ENCODE measurements around the gene PFKM.
"Not testable (repeated sequence)": the region's sequence is repeated elsewhere in the genome, so short reads cannot be mapped to it uniquely, and the experiment has no call there.

Gene PFKM

DNA sequence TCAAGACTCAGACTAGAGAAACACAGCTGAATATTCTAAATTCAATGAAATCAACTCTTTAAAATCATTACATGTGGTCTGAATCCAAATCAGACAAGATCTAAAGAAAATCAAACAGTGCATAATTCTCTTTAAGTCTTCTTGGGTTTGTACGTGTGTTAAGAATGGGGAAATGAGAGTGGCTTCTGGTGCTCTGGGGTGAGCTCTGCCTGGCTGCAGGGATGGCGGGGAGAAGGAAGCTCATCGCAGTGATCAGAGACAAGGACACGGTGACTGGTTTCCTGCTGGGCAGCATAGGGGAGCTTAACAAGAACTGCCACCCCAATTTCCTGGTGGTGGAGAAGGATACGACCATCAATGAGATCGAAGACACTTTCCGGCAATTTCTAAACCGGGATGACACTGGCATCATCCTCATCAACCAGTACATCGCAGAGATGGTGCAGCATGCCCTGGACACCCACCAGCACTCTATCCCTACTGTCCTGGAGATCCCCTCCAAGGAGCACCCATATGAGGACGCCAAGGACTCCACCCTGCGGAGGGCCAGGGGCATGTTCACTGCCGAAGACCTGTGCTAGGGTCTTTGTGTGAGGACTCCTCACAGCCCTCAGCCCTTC lies 34.2 kb upstream of the PFKM start:
- H3K27me3 ChIP-seq (ENCODE audit: low read depth, low read length), result no peaks in the 10 kb centered on the region
- H3K36me3 ChIP-seq (ENCODE audit: control insufficient read depth in 1 of 2, insufficient read depth in 2 of 2, low read length in 2 of 2), result peaks cover 36 to 56% of the 10 kb centered on the region in 2 donors
- no peaks in the 10 kb centered on the region for H3K9me3 ChIP-seq (ENCODE audit: control insufficient read depth in 1 of 2, low read length in 2 of 2)
- H3K4me3 ChIP-seq (ENCODE audit: low read depth in 1 of 2, low read length in 2 of 2), result no peak overlapping the region
- H3K4me1 ChIP-seq (ENCODE audit: control insufficient read depth in 1 of 2, insufficient read depth in 2 of 2, low read length in 2 of 2), result no peaks in the 10 kb centered on the region
- H3K27ac ChIP-seq (ENCODE audit: low read length), result no peak overlapping the region

DNA sequence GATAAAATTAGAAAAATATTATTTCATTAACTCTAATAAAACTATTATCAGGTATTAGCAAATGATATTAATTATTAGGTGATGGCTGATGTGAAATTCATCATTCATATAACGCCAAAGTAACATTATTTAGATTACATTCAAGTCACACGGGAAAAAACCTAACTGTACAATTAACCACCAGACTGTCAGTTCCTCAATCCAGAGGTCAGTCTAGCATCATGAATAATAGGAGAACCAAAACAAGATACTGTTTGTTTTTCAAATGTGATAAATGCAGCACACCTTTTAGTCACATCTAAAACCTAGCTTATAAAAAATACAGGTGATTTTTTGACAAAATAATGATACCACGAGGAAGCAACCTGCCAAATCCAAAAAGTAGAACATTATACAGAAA lies 32.8 kb upstream of the PFKM start:
- no peak overlapping the region for H3K4me3 ChIP-seq (ENCODE audit: low read depth in 1 of 2, low read length in 2 of 2)
- no peaks in the 10 kb centered on the region for H3K9me3 ChIP-seq (ENCODE audit: control insufficient read depth in 1 of 2, low read length in 2 of 2)
- no peak overlapping the region for H3K27ac ChIP-seq (ENCODE audit: low read length)
- no peaks in the 10 kb centered on the region for H3K4me1 ChIP-seq (ENCODE audit: control insufficient read depth in 1 of 2, insufficient read depth in 2 of 2, low read length in 2 of 2)
- peaks cover 28 to 50% of the 10 kb centered on the region in 2 donors for H3K36me3 ChIP-seq (ENCODE audit: control insufficient read depth in 1 of 2, insufficient read depth in 2 of 2, low read length in 2 of 2)
- H3K27me3 ChIP-seq (ENCODE audit: low read depth, low read length), result no peaks in the 10 kb centered on the region

DNA sequence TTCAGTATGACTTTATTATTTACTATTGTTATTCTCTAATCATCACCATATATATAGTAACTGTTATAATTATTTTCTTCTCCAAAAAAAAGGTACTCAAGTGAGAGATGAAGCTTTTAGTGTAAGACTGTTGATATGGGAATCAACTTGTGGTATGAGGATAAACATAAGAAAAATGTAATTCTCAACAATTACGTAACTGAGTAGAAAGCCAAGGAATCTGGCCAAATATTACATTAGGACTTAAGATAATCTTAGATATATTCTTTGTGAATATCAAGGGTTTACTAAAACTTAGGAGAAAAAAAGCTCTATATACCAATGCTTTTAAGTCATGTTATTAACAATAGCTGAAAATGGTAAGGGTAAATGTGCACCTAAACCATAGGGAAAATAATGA lies 26.6 kb upstream of the PFKM start:
- H3K36me3 ChIP-seq (ENCODE audit: control insufficient read depth in 1 of 2, insufficient read depth in 2 of 2, low read length in 2 of 2), result peaks cover 31 to 54% of the 10 kb centered on the region in 2 donors

DNA sequence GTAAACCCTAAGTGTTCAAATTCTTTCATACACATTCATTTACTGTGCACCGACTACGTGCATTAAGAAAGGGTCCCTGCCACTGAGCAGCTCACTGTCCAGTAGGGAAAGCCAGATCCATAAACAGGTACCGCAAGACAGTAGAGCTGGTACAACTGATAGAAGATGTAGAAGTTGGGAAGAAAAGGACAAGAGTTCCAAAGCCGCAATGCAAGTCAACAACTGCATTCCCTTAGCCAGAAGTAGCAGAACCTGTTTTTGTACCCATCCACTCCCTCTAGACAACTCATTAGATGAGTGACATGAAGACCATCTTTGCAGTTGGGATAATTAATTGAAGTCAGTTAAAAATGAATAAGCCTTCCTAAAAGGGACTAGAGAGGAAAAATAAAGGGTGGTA lies 14.6 kb upstream of the PFKM start:
- H3K36me3 ChIP-seq (ENCODE audit: control insufficient read depth in 1 of 2, insufficient read depth in 2 of 2, low read length in 2 of 2), result no peaks in the 10 kb centered on the region
- H3K4me1 ChIP-seq (ENCODE audit: control insufficient read depth in 1 of 2, insufficient read depth in 2 of 2, low read length in 2 of 2), result peaks cover 18 to 21% of the 10 kb centered on the region in 2 donors
- H3K27me3 ChIP-seq (ENCODE audit: low read depth, low read length), result no peaks in the 10 kb centered on the region
- peak overlapping the region; percentile 76 to 91 for H3K4me3 ChIP-seq (ENCODE audit: low read depth in 1 of 2, low read length in 2 of 2)
- no peaks in the 10 kb centered on the region for H3K9me3 ChIP-seq (ENCODE audit: control insufficient read depth in 1 of 2, low read length in 2 of 2)
- no peak overlapping the region for H3K27ac ChIP-seq (ENCODE audit: low read length)

More for the DNA sequence above, 26.6 kb upstream of the PFKM start:
- Histone ChIP-seq H3K4me1 (ENCODE audit: control insufficient read depth in 1 of 2, insufficient read depth in 2 of 2, low read length in 2 of 2) (no peaks in the 10 kb centered on the region), H3K27ac (ENCODE audit: low read length) (no peak overlapping the region), H3K4me3 (ENCODE audit: low read depth in 1 of 2, low read length in 2 of 2) (no peak overlapping the region), H3K9me3 (ENCODE audit: control insufficient read depth in 1 of 2, low read length in 2 of 2) (no peaks in the 10 kb centered on the region), H3K27me3 (ENCODE audit: low read depth, low read length) (no peaks in the 10 kb centered on the region)

DNA sequence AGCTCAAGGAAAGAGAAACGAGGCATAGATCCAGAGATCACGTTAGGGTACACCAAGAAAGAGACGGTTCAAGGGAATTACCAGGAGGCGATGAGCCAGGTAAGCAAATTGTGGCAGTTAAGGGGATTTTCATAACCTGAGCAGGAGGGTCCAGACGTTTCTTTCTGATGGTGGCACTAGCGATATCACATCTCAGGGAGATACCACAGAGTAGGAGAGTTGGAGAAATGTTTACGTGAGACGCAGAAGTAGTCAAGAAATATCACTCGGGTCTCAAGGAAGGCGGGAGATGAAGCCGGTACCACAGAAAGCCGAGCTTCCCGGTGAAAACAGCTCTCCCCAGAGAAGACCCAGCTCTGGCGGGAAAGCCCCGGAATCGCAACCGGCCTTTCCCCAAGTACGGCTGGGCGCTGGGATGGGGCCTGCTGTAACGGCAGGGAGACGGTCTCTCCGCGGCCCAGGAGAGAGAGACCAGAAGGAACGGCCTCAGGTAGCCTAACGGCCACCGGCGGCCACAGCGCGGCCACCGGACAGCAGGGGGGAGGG lies 13.8 kb upstream of the PFKM start:
- Histone ChIP-seq H3K27me3 (ENCODE audit: low read depth, low read length) (no peaks in the 10 kb centered on the region), H3K36me3 (ENCODE audit: control insufficient read depth in 1 of 2, insufficient read depth in 2 of 2, low read length in 2 of 2) (no peaks in the 10 kb centered on the region), H3K27ac (ENCODE audit: low read length) (peak overlapping the region; percentile 94), H3K9me3 (ENCODE audit: control insufficient read depth in 1 of 2, low read length in 2 of 2) (no peaks in the 10 kb centered on the region), H3K4me3 (ENCODE audit: low read depth in 1 of 2, low read length in 2 of 2) (peak overlapping the region; percentile 76 to 91), H3K4me1 (ENCODE audit: control insufficient read depth in 1 of 2, insufficient read depth in 2 of 2, low read length in 2 of 2) (peaks cover 18 to 21% of the 10 kb centered on the region in 2 donors)

DNA sequence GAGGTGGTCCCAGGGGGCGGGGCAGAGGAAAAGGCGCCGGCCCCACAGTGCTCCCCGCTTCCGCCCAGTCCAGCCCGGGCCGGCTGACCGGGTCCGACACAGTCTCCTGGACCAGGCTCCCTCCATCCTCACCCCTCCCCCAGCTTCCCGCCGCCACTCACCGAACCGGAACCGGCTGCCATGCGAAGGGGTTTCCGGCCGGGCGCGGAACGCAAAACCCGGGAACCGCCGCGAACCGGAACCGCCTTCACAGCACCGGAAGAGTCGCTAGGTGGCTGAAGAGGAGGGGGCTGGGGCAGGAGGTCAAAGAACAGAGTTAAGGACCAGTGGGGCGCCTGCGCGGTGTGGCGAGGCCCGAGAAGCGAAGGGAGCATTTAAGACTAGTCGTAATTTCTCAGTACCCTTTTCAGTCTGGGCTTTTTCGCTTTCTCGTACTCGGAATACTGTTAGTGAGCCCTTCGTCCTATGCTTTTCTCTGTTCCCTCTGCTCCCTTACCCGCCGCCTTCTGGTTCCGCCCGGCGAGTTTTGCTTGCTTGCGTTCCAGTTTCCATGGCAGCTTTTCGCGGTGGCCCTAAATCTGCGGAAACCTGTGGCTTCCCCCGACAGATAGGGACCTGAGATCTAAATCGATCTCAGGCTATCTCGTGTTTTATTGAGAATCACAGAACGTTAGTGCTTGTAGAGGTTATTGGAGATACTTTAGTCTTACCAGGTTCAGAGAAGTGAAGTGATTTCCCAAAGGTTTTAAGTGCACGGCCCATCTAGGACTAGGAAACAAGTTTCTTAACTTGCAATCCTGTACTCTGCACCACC lies 13.1 kb upstream of the PFKM start, which contains the start of gene SENP1:
Gene SENP1, minus strand, starts transcription at position 213 of the 814 bp plus-strand sequence. CDS start 4,607 bp downstream, outside the sequence.
- Histone ChIP-seq H3K27ac (ENCODE audit: low read length) (peak within 1 kb of the TSS; percentile 94), H3K4me1 (ENCODE audit: control insufficient read depth in 1 of 2, insufficient read depth in 2 of 2, low read length in 2 of 2) (peaks cover 18 to 21% of the 10 kb centered on the region in 2 donors), H3K4me3 (ENCODE audit: low read depth in 1 of 2, low read length in 2 of 2) (peak within 1 kb of the TSS; percentile 76 to 91), H3K27me3 (ENCODE audit: low read depth, low read length) (no peaks in the 10 kb centered on the region), H3K36me3 (ENCODE audit: control insufficient read depth in 1 of 2, insufficient read depth in 2 of 2, low read length in 2 of 2) (no peaks in the 10 kb centered on the region), H3K9me3 (ENCODE audit: control insufficient read depth in 1 of 2, low read length in 2 of 2) (no peaks in the 10 kb centered on the region)

DNA sequence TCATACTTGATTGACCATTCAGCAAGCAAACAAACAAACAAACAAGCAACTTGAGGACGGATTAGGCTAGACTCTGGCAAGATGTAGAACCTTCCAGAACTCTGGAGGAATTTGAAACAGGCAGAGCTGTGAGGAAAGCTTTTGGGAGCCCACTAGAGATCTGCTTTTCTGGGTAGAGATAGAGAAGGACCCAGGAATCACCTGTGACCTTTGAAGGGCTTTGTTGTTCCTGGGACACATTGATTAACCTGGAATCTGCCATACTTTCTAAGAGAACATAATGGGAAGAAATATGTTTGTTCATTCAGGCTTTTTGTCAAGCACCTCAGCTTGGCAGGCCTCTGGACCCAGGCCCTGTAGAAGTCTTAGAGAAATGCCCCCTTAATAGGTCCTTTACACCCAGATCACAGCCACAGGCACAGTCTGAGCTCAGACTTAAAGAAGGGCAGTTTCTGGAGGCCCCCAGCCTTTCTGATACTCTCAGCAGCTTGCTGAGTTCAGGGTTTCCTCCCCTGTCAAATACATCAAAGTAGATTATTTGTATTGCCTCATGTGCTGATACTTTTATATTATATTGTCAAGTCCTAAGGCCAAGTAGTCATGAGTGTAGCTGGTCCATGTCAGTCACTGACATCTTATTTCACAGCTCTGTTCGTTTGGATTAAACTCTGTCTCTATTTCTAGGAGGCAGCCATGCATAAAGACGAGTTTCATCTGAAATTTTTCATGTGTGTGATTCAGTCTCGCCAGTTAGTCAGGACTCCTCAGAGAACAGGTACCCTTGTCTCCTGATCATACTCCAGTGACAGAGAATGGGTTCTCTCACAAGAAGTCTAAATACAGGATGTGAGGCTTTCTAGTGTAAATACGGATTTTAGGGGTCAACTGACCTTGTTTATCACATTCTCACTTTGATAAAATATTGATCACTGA lies 12.2 kb upstream of the PFKM start:
- Histone ChIP-seq H3K27ac (ENCODE audit: low read length) (peak overlapping the region; percentile 94), H3K4me3 (ENCODE audit: low read depth in 1 of 2, low read length in 2 of 2) (peak overlapping the region; percentile 76 to 91)

DNA sequence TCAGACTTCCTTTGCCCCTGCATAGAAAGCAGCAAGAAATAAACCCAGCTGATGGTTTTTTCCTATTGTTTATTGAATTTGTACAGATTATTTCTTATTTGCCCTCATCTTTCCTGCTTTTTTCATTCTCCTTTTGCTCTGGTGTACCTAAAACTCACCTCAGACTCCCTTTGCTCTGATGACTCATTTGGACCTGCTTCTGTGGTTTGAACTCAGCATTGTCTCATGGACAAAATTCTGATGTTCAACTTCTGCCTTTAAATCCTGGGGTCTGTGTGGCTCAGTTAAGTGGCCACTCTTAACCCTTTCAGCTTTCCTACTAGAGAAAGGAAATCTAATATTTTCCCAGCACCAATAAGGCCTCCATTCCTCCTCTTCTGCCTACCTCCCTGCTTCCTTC lies 9.7 kb upstream of the PFKM start:
- Histone ChIP-seq H3K27ac (ENCODE audit: low read length) (no peak overlapping the region), H3K4me3 (ENCODE audit: low read depth in 1 of 2, low read length in 2 of 2) (no peak overlapping the region), H3K36me3 (ENCODE audit: control insufficient read depth in 1 of 2, insufficient read depth in 2 of 2, low read length in 2 of 2) (no peaks in the 10 kb centered on the region), H3K4me1 (ENCODE audit: control insufficient read depth in 1 of 2, insufficient read depth in 2 of 2, low read length in 2 of 2) (peaks cover 14 to 16% of the 10 kb centered on the region in 2 donors), H3K27me3 (ENCODE audit: low read depth, low read length) (no peaks in the 10 kb centered on the region), H3K9me3 (ENCODE audit: control insufficient read depth in 1 of 2, low read length in 2 of 2) (no peaks in the 10 kb centered on the region)

More for the DNA sequence above, 12.2 kb upstream of the PFKM start:
- Histone ChIP-seq H3K36me3 (ENCODE audit: control insufficient read depth in 1 of 2, insufficient read depth in 2 of 2, low read length in 2 of 2) (no peaks in the 10 kb centered on the region), H3K9me3 (ENCODE audit: control insufficient read depth in 1 of 2, low read length in 2 of 2) (no peaks in the 10 kb centered on the region), H3K27me3 (ENCODE audit: low read depth, low read length) (no peaks in the 10 kb centered on the region), H3K4me1 (ENCODE audit: control insufficient read depth in 1 of 2, insufficient read depth in 2 of 2, low read length in 2 of 2) (peaks cover 18 to 21% of the 10 kb centered on the region in 2 donors)

DNA sequence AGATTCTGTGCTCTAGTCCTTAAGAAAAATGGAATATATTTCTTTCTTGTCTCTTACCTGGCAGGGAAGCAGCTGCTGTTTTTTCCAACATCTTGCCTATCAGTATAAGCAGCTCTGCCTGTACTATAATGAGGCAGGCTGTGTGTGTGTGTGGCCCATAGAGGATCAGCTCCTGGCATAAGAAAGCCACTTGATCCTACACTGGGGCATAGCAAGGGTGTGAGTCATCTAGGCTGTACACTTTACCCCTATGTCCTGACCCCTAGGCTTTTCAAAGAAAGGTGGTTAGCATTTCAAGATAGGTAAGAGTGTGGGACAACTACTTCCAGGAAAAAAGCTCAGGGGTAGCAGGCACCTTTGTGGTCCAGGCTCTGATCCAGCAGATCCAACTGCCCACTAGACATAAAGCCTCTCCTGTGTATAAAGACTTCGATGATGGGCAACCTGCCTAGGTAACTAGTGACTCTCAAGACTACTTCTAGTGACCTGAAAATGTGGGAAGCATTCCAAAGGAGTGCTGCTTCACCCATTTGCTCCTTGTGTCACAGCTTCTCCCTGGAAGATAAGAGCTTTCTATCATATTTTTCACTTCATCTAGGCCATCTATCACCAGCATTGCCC lies 8.4 kb upstream of the PFKM start:
- H3K27ac ChIP-seq (ENCODE audit: low read length), result no peak overlapping the region
- no peak overlapping the region for H3K4me3 ChIP-seq (ENCODE audit: low read depth in 1 of 2, low read length in 2 of 2)
- H3K9me3 ChIP-seq (ENCODE audit: control insufficient read depth in 1 of 2, low read length in 2 of 2), result no peaks in the 10 kb centered on the region
- H3K27me3 ChIP-seq (ENCODE audit: low read depth, low read length), result no peaks in the 10 kb centered on the region
- no peaks in the 10 kb centered on the region for H3K36me3 ChIP-seq (ENCODE audit: control insufficient read depth in 1 of 2, insufficient read depth in 2 of 2, low read length in 2 of 2)
- peaks cover 7% of the 10 kb centered on the region in 2 donors for H3K4me1 ChIP-seq (ENCODE audit: control insufficient read depth in 1 of 2, insufficient read depth in 2 of 2, low read length in 2 of 2)

DNA sequence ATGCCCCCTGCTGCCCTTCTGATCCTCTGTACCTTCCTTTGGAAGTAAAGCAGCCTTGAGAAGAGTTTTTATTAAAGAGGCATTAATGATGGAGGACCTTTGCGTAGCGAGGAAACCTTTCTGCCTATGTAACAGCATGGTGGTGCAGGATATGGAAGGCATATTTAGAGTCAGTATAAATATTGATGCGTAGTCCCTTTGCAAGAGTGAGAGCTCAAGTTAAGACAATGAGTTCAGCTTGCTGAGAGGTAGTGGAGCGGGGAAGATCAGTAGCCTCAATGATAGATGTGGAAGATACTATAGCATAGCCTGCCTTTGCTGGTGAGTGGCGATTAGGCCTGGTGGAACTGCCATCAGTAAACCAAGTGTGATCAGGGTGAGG lies 7.9 kb upstream of the PFKM start:
- H3K4me3 ChIP-seq (ENCODE audit: low read depth in 1 of 2, low read length in 2 of 2); H3K27ac ChIP-seq (ENCODE audit: low read length); H3K27me3 ChIP-seq (ENCODE audit: low read depth, low read length); H3K4me1 ChIP-seq (ENCODE audit: control insufficient read depth in 1 of 2, insufficient read depth in 2 of 2, low read length in 2 of 2); H3K9me3 ChIP-seq (ENCODE audit: control insufficient read depth in 1 of 2, low read length in 2 of 2); H3K36me3 ChIP-seq (ENCODE audit: control insufficient read depth in 1 of 2, insufficient read depth in 2 of 2, low read length in 2 of 2): not testable (repeated sequence)

All from muscle layer of duodenum (tissue), 2 donors.